Middle frontal gyrus (tissue), 1 donor: ENCODE results near the gene TRMT11.
"Not testable (repeated sequence)": the region's sequence is repeated elsewhere in the genome, so short reads cannot be mapped to it uniquely, and the experiment has no call there.

ENCODE experiments used
- DNase-seq: peaks from one replicate; pipeline ENCODE4 v3.0.0-alpha.2; 2015; ENCODE audit warnings: low spot score; ENCODE audit errors: extremely low spot score

TRMT11 gene

DNA sequence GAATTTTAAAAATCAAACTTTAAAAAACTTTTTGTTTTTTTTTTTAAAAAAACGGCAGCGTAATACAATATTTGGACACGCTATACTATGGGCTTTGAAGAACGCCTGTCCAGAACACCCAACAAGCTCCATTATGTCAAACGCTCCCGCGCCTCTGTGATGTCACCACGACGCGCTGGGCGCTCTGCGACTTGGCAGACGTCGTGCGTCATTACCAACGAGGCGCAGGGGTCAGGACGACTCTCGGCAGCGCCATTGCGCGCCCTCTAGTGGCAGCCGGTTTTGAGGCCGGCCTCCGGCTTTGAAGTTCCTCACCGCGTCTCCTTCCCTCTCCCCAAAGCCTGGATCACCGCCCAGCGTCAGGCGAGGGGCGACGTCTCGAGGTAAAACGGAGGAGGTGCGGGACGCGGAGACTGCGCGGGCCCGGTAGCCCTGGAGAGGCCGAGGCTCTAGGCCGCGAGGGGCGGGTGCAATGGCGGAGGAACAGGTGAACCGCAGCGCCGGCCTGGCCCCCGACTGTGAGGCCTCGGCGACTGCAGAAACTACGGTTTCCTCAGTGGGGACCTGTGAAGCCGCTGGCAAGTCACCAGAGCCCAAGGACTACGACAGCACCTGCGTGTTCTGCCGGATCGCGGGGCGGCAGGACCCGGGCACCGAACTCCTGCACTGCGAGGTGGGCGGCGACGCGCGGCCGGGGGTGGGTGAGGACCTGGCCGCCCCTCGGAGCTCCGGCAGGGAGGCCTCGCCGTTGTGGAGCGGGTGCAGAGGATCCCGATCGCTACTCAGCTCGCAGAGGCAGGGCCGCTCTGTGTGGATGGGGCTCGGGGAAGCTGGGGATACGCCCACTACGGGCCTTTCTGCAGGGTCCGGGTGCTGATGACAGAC lies 29.6 kb upstream of the TRMT11 start, which contains the start of gene HINT3:
HINT3 (plus strand) TSS at position 265 of the 885 bp plus-strand sequence; CDS start at position 473, 208 bp downstream.
- peak; percentile 99 for DNase-seq

DNA sequence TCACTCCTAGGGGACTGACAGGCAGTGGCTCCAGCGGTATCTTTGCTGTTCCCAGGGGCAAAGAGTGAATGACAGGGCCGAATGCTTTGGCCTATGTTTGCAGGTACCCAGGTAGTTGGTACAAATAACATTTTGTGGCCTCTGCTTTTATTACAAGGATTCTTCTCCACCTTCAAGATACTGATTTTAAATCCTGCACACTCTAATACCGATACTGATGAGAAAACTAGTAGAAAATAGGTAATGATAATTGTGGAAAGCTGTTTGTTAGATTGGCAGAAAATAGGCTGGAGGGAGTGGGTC lies 29.0 kb upstream of the TRMT11 start:
- DNase-seq: no peak

DNA sequence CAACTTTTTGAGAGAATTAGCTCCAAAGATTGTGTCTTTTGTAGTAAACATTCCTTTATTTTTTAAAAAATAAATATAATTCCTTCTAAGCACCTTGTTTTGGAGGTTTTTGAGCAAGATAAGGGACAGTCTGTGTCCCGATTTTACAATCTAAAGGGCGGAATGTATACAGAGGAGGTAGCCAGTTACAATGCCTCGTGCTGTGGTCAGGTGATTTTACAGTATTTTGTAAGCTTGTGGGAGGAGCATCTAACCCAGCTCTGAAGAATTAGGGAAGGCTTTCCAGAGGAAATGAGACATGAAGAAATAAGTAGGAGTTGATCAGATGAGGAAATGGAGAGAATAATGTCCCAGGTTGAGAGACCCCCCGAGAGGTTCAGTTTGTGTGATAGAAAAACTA lies 28.5 kb upstream of the TRMT11 start:
- DNase-seq: no peak

DNA sequence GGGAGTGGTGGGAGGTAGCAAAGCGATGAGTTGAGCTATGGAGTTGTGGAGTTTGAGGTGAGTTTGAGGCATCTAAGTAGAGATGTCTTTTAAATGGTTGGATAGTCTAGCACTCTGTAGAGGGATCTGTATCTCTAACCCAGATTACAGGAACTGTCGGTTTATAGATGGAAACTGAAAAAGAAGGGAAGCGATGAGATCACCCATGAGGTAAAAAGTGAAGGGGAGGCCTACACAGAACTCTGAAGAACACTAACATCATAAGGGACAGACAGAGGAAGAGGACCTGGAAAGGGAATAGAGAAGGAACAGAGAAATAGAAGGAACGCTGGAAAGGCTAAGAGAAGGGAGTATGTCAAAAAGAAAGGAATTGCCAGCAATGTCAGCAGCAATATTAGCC lies 27.3 kb upstream of the TRMT11 start:
- no peak for DNase-seq

DNA sequence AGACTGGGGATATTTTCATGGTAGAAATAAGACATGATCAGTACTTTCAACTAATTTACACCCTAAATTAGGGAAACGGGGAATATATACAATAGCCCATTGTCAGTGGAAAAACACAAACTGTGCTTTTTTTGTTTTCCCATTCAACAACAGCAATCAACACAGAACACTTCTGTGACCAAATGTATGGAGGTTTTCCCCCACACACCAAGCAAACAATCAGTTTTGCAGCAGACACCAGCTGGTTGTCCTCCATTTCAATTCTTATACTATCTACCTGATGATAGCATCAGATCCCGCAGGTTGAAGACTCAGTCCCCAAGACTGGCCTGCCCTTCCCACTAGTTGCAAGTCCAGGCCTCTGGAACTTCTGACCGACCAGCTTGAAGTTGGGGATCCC lies 25.2 kb upstream of the TRMT11 start:
- DNase-seq: no peak

DNA sequence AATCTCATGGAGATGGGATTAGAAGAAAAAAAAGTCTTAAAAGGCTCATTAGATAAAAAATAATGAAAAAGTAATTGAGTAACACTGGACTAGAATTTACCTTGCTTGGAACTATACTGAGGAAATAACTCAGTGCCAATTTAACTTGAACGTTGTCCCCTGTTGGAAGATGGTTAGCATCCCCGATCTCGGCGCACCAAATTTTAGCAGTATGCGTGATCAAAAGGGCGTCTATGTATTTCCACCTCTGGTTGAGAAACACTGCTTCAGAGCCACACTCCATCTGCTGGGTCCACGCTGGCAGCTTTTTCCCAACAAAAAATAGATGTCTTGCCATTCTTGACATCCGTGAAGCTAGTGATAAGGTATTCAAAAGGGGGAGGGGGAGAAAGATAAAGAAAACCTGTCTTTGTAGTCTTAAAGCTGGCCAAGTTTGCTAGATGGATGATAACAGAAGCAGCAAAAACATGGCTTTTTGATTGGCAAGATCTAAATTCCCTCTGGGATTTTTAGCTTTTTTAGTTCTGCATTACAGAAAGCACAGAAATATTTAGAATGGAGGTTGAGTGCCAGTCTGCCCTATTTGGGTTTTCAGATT lies 23.3 kb upstream of the TRMT11 start:
- no peak for DNase-seq

DNA sequence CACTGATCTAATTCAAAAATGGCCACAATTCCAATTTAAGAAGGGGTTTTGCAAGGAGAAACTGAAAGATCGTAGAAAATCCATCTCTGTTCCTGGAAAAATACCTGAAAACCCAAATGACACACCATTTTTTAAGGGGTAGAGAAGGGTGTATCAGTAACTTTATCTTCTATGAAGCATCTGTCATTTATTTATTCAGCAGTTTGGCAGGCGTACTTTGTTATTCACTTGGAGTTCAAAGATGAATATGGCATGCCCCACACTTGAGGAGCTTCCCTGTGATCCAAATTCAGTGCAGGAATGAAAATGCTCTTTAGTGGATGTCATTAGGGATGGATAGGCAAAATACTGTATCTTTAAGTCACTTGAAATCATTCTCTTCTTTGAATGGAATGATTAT lies 22.5 kb upstream of the TRMT11 start:
- no peak for DNase-seq

DNA sequence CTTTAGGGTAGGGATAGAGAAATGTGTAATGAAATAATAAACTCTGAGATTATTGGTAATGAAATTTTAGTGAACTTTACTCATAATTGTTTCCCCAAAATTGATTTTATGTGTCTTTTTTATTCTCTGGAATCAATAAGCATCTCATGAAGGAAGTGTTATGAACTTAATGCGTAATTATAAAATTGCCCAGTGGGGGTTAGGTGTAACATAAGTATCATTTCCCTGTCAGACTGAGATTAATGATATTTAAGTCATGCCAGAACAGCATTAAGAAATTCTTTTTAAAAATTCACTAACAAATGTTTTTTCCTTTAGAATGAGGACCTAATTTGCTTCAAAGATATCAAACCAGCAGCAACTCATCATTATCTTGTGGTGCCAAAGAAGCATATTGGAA lies 19.8 kb upstream of the TRMT11 start:
- DNase-seq: no peak

DNA sequence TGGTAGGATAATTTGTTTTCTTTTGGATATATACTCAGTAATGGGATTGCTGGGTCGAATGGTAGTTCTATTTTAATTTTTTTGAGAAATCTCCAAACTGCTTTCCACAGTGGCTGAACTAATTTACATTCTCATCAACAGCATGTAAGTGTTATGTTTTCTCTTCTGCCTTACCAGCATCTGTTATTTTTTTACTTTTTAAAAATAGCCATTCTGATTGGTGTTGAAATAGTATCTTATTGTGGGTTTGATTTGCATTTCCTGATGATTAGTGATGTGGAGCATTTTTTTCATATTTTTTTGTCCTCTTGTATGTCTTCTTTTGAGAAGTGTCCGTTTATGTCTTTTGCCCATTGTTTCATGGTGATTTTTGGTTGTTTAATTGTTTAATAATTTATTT lies 17.8 kb upstream of the TRMT11 start:
- no peak for DNase-seq

DNA sequence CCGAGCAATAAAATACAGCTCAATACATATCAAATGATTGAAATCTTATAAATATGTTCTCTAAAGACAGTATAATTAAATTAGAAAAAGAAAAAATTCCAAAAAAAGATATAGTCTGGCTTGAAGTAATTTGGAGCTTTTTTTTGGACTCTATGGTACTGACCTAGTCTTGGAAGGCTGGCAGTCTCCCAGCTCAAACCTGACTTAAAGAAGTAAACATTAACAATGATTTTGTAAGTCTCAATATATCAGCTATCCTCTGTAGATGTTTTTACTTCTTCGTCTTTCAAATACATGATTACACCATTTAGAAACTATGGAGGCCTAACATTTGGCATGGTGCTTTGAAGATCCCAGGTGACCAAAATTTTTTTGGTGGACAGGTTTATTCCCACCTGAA lies 15.6 kb upstream of the TRMT11 start:
- no peak for DNase-seq

DNA sequence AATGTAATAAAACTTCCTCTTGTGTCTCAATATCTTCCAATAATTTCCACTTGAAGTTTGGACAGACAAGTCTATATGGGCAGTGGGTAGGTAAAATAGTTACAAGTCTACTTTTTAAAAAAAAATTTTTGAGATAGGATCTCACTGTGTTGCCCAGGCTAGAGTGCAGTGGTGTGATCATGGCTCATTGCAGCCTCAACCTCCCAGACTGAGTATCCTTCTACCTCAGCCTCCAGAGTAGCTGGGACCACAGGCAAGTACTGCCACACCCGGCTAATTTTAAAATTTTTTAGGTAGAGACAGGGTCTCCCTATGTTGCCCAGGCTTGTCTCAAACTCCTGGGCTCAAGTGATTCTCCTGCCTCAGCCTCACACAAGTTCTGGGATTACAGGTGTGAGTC lies 13.9 kb upstream of the TRMT11 start:
- DNase-seq: not testable (repeated sequence)

DNA sequence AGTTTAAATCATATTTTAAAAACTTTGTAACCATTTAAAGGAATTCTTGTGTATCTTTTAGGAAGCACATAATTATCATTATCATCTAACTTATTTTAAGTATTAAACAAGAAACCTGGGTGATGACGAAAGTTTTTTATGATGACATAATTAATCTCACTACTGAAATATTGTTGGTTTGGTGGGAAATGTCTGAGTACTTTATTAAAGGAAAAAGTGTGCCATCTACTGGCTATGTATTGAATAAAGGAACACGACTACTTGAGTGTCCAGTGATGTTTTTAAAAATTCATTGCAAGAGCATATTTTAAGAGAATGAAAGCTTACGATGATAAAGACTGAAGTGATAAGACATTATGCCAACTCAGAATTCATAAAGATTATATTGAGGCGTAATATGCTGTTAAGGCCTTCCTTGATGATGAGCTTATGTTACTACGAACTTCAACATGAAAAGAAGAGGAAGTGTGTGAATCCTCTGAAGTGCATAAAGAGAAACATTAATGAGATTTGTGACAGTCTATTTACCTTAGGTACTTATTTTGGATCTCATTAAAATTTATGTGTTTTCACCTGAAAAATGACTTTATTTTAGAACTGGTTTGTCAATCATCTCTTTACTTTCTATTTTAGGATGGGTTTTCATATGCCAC lies 12.0 kb upstream of the TRMT11 start:
- DNase-seq: peak; percentile 60

DNA sequence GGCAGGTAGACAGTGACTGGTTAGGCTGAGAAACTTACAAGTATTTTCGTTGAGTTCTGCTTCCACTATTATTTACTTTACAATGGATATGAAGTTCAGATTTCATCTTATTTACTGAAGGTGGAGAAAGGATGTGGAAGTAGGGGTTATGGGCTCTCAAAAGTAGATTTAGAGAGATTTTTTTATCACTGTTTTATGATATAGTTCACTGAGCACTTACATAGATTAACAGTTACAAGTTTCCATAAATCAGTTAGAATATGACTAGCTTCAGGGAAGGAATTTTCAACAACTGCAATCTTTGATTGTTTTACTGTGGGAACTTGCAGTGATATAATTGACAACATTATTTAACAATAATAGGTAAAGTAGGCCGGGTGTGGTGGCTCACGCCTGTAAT lies 7.2 kb upstream of the TRMT11 start:
- no peak for DNase-seq

DNA sequence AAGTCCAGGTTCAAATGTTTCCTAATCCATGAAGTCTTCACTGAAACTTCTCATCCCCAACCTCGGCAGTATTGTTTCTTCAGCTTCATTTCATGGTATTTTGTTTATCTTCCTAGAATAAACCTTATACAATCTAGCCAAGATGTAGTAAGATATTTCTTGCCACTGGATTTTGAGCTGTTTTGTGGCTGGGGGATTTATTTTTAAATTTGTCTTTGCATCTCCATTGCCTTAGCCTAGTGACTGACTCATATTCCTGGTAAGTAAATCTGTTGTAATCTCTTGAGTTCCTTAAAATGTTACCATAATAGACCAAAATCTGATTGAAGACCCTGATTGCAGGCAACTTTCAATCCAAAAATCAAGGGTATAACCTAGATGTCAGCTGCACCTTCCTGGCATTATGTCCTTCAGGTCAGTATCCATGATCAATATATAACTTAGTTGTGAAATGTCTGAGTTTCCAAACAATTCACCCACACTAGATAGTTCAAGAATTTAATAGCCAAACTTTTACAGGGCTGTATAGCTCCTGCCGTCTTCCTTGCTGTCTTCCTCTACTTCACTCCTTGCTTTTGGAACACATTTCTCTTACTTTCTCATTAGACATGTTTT lies 4.7 kb upstream of the TRMT11 start:
- DNase-seq: no peak

DNA sequence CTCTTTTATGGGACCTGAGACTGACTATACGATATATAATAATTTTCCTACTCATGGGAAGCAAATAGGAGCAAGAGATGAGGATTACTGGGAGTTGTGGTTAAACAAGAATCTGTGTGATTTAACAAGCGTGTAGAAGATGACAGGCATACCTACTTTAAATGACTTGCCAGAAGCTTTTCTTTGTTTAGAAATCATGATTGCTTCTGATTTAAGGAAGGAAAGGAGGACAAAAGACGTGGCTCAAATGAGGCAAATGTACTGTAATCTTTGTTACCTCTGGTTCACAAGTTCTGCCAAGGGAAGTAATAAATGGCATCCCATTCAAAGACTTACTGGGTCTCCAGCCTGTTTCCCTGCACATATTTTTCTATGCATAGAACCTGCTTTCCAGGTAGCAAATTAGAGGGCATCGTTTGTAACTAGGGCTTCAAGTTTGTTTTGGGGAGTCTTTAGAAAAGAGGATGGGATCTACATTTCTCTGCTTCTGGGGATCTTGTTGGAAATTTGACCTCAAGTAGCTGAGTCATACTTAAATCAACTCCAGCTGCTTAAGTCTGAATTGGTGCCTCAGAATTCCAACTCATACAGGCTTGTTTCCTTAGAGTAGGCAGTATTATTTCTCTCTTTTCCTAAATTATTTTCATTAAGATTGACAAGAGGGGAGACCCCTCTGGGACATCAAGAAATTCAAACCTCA lies 2.9 kb upstream of the TRMT11 start:
- no peak for DNase-seq

DNA sequence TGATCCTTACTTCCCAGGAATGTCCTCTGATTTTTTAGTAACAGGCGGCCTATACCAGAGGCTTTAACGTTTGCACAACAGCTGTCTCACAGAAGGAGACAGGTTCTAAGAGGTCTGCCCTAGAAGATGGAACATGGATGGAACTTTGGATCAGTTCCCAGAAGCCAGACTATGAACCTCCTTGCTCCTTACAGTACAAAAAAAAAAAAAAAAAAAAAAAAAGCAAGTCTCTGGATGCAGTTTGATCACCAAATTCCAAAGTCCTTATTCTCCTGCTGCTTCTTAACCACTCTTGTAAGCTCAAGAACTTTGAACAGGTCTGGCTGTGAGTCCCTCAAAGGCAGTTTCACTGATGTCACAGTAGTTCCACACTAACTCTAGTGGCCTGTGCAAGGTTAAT lies 2.0 kb upstream of the TRMT11 start:
- DNase-seq: no peak

DNA sequence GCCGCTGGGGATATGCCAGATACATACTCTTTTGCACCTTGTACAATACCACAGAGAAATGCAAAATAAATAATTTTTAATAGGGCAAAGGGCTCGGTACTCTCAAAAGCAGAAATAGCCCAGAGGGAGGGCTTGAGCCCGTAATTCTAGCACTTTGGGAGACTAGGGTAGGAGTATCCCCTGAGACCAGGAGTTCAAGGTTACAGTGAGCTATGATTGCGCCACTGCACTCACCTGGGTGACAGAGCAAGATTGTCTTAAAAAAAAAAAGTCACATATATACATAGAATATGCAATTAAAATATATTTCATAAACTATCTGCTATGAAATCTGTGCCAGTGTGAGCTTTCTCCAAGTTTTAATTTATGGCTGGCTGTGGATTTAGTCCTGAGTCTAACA lies 818 bp upstream of the TRMT11 start:
- DNase-seq: no peak

DNA sequence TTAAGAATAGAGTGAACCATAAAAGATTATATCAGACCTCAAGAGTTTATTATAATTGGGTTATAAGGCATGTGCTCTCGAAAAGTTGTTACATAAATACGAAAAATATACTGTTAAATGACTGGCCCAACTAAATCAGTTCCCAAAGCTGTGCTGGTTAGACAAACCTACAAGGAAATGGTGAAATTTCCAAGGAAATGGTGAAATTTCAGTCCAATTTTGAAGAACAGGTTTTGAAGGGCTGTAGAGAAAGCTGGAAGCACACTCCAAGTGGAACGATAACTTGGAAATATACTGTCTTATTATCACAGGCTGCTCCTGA lies 400 bp upstream of the TRMT11 start:
- DNase-seq: no peak

DNA sequence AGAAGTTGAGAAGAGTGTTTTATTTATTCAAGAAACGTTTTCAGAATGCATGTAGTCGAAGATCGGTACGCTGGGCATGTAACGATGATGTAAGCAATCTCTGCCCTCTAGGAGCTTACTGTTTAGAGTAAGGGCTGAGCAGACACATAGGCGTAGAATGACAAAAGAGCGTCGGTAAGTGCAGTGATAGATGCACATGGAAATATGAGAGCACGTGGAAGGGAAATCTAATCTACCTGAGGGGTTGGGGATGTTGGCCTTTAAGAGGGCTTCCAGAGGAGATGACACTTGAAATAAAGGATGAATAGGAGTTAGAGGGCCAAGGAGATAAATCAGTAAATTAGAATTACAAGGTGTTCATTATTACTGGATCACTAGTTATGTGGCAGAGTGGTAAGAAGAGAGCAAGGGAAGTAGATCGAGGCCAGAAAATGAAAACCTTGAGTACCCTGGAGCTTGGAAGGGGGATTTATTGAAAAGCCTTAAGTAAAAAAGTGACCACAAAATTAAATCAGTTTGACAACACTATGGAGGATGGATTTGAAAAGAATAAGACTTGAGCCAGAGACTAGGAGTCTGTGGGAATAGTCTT lies 782 bp downstream of the TRMT11 start:
- DNase-seq: no peak

DNA sequence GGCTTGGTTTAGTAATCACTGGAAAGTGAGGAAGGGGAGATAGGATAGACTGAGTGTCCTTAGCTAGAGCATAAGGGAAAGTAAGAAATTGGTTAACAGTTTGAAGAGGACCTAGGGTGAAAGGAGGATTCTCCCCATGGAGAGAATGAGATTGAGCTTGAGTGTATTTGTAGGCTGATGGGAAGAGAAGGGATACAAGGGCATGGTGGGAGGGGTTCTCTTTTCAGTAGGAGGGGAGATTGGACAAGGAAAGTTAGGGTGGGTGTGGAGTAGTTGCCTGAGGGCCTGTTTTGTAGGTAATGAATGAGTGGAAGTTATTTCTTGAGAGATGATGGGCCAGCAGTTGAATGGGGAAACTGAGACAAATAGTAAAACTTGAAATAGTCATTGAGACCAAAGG lies 1.9 kb downstream of the TRMT11 start:
- no peak for DNase-seq

DNA sequence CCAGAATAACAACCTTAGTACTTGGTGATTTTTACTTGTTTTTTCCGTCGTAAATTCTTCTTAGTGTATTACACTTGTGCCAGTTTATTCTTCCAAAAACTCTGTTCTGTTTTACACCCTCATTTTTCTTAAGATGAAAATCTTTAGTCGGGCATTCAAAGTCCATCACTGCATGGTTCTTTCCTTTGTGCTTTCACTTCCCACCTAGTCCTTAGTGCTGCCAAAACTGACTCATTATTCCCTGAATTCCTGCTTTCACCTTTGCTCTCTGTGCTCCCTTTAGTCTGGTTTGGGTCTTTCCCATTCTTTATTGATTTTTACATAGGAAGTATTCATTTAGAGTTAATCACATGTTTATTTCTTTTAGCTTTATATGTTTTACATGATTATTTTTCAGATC lies 3.3 kb downstream of the TRMT11 start:
- DNase-seq: no peak
